ENCODE measurements around the gene PFDN2. TPM values are rescaled to one million over a fixed set of nuclear protein-coding genes. Genes with fewer than 3 reads are reported as not detected.

The PFDN2 gene, protein sequence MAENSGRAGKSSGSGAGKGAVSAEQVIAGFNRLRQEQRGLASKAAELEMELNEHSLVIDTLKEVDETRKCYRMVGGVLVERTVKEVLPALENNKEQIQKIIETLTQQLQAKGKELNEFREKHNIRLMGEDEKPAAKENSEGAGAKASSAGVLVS
- 30.2 and 42.7 TPM in 2 replicates for total RNA-seq

DNA sequence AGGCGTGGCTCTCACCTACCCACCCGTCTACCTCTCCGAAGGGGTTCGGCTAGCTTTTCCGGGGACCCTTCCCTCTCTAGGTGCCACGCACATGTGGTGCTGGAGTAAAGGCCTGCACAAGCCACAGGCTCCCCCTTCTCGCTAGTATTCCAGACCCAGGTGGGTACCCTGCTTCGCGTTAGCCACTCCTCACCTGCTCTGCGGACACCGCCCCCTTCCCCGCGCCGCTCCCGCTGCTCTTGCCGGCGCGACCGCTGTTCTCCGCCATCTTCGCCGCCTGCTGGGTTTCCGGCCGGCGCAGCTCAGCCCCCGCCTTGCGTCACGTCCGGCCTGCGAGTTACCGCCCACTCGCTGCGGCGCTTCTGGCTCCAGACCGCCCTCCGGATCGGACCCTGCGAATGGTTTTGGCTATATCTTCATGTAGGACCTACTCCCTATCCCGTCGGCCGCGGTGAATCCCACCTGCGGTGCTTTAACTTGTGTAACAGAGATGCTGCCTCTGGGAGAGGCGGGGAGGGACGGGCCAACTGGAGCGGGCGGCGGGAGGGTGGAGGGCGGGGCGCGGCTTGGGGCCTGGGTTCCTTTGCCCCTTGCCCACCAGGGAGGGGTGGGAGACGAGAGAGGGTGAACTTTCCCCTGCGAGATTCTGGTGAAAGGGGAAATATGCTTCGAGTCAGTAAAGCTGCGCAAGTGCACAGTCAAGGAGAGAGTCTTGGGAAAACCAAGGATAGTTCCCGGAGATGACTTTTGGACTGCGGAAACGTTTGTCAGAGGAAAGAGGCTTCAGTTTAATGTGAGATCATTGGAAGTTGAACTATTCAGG is at the start of gene PFDN2, which contains the start of gene NIT1:
Gene PFDN2 (minus strand): TSS at position 279 of the 823 bp plus-strand sequence. CDS start 11 bp downstream, at position 268.
Gene NIT1 (plus strand): TSS at position 347 of the 823 bp plus-strand sequence. CDS start 72 bp downstream, at position 419.
- peak; percentile 91 for DNase-seq

DNA sequence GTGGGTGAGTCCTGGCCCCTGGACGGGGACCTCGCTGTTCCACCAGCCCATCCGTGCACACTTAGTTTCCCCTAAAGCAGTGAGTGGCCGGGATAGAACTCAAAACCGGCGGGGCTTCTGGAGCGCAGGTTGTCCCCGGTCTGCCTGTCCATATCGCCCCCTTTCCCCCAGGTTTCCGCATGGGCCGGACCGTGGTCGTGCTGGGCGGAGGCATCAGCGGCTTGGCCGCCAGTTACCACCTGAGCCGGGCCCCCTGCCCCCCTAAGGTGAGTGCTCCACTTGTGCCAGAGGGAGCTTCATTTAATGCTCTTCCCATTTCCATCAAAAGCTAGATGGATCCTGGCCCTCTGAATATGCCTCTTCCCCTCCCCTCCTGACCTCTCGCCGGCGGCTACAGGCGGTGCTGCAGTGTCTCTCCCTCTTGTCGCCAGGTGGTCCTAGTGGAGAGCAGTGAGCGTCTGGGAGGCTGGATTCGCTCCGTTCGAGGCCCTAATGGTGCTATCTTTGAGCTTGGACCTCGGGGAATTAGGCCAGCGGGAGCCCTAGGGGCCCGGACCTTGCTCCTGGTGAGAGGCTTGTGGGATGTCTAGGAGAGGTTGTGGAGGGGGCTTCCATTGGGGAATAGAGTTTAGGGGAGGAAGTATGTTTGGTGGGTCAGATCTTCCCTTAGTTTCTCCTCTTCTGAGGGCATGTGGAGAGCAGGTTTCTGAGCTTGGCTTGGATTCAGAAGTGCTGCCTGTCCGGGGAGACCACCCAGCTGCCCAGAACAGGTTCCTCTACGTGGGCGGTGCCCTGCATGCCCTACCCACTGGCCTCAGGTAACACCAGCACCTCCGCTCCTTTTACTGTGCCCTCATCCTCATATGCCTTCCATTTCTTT is 49.1 kb upstream of the PFDN2 start:
- peak; percentile 44 for DNase-seq

DNA sequence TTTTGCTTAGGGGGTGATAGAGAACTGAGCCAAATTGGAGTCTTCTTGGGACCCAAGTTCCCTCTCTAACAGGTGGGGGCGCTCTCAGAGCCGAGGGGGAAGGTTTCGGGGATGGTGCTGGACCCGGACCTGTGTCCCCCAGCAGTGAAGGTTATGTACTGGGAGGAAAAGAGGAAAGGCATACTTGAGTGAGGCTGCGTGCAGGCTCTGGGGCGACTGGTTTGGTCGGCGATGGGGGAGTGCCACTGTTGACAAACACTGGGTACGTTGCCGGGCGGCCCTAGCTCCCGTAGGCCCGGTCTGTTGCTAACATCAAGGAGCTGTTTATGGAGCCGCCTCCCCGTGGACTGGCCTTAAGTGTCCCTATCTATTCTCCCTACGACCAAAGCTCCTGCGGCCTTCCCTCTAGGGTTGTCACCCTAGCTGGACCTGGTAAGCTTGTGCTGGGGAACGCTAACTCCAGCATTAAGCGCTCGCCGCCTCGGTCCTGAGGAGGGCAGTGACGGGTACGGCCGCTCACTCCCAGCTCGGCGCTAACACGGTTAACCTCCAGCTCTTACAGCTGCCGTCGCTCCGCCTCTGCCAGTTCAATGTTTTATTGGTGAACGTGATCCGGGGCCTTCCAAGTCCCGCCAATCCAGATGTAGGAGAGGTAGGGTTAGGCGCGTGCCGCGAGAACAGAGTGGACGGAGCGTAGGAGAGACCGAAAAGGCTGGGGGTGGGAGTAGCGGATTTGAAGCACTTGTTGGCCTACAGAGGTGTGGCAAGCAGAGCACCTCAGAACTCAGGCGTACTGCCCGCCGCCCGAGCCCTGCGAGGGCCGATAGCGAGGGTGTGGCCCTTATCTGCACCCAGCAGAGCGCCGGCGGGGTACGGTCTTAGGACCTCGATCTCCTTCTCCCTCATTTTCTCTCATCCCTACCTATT is 48.2 kb upstream of the PFDN2 start, which contains the start of gene PPOX:
Gene PPOX (plus strand): TSS at position 685 of the 927 bp plus-strand sequence. CDS start 422 bp downstream, outside the sequence.
- peak; percentile 99 for DNase-seq

DNA sequence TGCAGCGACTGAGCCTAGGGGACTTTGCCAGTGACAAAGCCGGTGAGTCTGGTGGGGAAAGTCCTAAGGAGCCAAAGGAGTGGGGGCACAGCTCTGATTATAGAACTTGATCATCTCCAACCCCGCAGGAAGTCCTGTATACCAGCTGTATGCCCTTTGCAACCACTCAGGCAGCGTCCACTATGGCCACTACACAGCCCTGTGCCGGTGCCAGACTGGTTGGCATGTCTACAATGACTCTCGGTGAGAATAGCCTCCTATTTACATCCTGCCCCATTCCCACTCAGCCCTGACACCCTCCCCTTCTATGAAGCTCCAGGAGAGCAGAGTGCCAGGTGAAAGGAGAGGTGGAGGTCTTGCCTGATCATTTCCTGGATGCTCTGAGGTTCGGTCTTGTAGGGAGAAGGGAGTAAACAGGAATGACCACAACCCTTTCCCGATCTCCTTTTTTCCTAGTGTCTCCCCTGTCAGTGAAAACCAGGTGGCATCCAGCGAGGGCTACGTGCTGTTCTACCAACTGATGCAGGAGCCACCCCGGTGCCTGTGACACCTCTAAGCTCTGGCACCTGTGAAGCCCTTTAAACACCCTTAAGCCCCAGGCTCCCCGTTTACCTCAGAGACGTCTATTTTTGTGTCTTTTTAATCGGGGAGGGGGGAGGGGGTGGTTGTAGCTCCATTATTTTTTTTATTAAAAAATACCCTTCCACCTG is 47.2 kb upstream of the PFDN2 start:
- DNase-seq: no peak

DNA sequence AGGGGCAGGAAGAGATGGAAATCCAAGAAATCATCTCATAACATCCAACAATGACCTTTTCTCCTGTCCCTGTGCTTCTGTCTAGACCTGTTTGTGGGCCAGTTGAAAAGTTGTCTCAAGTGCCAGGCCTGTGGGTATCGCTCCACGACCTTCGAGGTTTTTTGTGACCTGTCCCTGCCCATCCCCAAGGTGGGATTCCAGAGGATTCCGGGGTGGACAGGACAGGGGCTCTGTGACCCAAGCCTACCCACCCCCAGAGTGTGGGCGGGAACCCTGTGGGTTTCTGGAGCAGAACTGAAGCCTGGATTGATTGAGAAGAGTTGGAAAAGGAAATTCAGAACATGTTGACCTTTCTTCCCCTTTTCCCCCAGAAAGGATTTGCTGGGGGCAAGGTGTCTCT is 46.0 kb upstream of the PFDN2 start:
- no peak for DNase-seq

DNA sequence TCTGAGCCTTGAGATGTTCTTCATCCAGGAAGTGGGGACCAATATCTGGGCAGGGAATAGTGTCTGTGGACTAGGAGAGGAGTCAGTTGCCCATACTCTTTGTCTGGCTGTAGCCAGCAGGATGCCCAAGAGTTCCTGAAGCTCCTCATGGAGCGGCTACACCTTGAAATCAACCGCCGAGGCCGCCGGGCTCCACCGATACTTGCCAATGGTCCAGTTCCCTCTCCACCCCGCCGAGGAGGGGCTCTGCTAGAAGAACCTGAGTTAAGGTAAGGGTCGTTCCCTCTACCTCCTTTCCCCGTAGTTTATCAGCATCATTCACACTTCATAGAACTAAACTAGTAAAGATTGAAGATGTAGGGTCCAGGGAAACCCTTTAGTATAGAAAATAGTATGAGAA is 45.0 kb upstream of the PFDN2 start:
- no peak for DNase-seq

DNA sequence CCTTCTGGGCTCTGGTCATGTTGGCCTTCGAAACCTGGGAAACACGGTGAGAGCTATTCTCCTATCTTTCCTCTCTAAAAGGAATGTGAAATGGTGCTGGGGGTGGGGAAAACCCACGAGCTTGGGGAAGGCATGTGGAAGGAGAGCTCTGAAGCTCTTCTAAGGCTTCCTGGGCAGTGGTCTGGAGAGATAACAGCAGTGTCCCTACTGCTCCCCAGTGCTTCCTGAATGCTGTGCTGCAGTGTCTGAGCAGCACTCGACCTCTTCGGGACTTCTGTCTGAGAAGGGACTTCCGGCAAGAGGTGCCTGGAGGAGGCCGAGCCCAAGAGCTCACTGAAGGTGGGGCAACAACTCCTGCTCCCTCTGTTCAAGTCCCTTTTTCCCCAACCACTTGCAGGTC is 44.2 kb upstream of the PFDN2 start:
- DNase-seq: no peak

DNA sequence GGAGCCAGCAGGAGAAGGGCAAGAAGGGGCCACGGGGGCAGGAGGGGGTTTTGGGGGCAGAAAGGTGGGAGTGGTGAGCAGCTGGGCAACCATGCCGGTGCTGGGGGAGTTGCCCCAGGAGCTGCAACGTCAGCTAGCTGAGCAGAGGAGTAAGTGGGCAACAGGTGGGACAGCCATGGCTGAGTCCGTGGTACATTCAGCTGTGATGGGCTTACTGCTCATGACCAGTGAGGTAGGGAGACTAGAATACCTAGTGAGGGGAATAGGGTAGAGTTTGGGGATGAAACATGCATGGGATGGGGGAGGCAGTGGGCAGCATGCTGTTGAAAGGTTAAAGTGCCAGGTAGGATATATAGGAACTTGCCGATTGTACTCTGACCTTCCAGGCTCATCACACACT is 43.8 kb upstream of the PFDN2 start:
- DNase-seq: no peak

DNA sequence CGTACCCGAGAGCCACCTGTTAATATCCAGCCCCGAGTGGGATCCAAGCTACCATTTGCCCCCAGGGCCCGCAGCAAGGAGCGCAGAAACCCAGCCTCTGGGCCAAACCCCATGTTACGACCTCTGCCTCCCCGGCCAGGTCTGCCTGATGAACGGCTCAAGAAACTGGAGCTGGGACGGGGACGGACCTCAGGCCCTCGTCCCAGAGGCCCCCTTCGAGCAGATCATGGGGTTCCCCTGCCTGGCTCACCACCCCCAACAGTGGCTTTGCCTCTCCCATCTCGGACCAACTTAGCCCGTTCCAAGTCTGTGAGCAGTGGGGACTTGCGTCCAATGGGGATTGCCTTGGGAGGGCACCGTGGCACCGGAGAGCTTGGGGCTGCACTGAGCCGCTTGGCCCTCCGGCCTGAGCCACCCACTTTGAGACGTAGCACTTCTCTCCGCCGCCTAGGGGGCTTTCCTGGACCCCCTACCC is 42.9 kb upstream of the PFDN2 start:
- DNase-seq: no peak

DNA sequence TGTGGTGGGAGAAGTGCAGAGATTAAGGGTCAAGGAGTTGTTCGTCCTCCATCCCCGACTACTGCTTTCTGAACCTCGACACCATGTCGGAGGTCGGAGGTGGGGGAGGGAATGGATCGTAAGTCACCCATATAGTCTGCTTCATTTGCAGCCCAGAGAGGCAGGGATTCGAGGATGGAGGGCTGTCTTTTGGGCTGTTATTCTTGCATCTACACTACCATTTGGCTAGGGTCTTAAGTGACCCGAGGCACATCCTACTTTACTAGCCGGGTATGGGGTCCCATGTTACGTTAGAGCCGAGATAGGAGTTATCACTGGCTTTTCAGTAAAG is 42.0 kb upstream of the PFDN2 start:
- no peak for DNase-seq

DNA sequence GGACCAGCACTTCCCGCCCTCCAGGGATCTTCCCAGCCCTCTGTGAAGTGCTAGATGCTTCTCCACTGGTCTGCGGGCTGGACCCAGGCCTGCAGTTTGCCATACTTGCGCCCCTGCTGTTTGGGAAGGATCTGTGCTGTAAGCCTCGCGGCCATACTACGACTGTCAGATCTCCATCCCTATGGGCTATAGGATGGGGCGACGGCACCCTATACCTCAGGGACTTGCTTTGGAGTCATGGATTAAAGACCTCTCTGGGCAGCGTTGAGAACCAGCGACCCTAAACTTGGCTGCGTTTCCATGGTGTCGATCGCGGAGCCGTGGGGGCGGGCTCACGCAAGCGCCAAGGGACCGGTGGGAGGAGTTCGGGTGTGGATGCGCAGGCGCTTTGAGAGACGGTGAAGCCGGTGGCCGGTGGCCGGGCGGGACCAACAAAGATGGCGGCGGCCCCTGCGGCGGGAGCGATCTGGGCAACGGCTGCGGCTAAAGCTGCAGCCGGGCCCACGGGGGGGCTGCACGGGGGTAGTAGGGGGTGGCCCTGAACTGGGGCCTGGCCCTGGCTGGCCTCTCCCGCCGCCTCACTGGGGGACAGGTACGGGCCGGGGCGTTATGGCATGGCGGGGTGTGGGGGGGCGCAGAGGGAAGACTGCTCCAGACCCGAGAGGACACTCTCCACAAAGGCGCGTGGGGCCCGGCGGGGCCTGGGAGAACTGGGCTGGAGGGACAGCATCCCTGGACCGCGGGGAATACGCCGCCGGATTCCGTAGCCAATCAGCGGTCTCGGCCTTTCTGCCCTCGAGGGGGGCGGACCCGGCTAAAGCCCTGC is 41.5 kb upstream of the PFDN2 start, which contains the start of gene USP21:
Gene USP21 (plus strand): TSS at position 414 of the 826 bp plus-strand sequence. CDS start 1,141 bp downstream, outside the sequence.
- DNase-seq: peak; percentile 94

DNA sequence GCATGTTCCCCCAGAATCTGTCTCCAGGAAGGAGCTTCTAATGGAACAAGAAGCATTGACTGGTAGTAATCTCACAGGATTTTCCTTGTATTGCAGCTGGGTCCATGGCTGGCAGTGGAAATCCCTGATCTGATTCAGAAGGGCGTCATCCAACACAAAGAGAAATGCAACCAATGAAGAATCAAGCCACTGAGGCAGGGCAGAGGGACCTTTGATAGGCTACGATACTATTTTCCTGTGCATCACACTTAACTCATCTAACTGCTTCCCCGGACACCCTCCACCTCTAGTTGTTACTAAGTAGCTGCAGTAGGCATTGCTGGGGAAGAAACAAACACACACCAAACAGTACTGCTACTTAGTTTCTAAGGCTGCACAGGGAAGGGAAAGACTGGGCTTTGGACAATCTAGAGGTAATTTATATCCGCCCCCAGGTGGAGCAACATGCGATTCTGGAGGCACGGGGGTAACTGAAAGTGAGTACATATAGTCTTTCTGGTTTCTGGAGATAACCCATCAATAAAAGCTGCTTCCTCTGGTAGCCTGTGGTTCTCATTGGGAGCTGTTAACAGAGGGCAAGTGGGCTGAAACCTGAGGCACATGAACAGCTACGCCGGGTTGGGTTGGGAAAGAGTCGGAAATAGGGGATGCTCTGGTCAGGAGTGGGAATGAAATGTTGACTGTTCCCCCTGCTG is 40.6 kb upstream of the PFDN2 start:
- DNase-seq: no peak

DNA sequence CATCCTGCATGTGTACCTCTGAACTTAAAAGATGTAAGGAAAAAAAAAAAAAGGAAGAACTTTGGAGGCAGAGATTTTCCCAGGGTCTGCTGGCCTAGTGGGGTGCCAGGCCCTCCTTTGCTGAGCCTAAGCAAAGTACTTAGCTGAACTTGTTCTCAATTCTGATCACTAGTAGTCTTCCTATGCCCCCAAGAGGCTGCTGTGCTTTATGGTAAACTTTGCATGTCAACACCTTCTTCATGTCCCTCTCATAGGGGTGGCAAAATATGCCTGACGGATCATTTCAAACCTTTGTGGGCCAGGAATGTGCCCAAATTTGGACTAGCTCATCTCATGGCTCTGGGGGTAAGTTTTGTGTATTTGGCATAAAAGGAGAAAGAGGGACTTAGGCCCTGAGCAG is 40.0 kb upstream of the PFDN2 start:
- no peak for DNase-seq

DNA sequence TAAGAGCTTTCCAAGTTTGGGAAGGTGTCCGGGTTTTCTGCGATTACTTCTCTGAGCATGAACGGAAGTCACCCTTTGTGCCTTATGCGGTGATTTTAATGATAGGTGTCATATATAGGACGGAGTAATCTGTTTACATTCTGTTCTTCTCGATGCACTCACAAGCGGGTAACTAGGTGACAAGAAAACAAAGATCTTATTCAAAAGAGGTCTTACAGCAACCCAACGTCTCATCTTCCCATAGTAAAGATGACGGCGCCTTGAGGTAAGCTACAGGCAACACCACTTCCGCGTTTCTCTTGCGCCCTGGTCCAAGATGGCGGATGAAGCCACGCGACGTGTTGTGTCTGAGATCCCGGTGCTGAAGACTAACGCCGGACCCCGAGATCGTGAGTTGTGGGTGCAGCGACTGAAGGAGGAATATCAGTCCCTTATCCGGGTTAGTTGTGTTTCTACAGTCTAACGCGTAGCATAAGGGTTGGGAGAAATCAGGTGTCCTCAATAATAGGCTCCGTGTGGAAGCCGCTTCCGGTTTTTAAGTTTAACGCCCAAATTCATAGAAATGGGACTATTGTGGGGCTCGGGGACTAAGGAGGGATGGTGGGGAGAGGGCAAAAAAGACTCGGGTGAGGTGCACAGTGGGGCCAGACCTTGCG is 36.0 kb upstream of the PFDN2 start, which contains the start of gene UFC1:
Gene UFC1 (plus strand): TSS at position 297 of the 656 bp plus-strand sequence. CDS start 20 bp downstream, at position 317.
- peak; percentile 94 for DNase-seq

DNA sequence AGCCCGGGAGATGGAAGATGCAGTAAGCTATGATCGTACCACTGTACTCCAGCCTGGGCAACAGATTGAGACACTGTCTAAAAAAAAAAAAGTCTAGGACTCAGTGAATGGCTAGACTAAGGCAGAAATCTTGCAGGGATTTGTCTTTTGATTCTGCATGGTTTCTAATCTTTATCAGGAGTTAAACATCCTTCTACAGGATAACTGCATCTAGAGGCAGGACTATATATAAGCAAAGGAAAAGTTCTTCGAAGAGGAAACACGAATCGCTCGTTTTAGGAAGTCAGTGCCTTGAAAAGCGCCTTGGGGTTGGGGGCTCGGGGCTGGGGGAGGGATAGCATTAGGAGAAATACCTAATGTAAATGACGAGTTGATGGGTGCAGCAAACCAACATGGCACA is 35.3 kb upstream of the PFDN2 start:
- DNase-seq: no peak

DNA sequence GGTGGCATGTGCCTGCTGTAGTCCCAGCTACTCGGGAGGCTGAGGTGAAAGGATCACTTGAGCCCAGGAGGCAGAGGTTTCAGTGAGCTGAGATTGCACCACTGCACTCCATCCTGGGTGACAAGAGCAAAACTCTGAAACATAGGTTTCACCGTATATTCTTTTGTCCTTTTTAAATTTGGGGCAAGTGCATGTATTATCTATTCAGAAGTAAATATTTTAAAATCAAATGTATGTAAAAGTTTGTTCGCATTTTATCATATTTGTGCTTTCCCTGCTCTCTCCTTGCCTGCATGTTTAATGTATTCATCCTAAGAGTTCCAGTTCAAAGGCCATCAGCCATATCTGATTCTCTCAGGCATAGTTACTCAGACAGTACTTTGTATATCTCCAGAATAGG is 28.0 kb upstream of the PFDN2 start:
- DNase-seq: no peak

DNA sequence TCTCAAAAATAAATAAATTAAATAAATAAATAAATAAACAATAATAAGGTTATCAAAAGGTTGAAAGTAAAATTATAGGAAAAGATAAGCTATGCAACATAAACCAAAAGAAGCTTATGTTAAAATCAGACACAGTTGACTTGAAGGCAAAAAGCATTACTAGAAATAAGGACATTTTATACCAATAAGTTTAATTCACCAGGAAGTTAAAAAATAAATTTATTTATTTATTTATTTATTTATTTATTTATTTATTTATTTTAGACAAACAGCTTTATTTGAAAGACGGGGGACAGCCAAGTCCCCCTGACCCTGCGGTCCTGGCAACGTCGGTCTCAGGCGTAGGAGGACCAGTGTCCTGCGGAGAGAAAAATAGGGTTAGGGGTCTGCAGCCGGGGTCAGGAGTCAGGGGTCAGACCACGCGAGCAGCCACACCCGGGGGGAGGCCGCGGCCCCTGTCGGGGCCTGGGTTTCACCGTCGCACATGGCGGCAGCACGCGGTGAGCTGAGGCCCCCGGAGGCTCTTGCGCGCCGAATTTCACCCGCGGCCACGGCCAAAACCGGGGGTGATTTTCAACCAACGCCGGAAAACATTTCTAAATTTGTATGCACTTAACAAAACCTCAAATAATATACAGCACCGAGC is 23.0 kb upstream of the PFDN2 start:
- DNase-seq: no peak

DNA sequence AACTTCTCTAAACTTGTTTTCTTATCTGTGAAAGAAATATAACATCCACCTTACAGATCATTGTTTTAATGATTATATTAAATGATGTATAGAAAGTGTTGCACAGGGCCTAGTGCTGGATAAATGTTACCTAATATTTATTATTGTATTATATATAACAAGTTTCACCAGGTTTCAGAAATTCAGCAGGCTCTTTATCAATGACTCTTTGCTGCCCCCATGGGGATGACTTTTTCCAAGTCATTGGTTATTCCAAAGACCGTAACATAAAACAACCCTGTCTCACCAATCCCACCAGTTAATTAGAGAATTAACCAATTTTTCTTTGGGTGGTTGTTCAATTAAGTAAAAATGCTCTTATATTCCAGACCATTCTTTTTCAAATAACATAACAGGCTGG is 21.9 kb upstream of the PFDN2 start:
- peak; percentile 83 for DNase-seq

Data from dermis blood vessel endothelial cell (primary cell).